Measurements from ENCODE around the gene GPSM1.
"Not testable (repeated sequence)": the region's sequence is repeated elsewhere in the genome, so short reads cannot be mapped to it uniquely, and the experiment has no call there.

GPSM1 gene

GRCh38 chr9:136316896-136317676 lies 10.3 kb upstream of the GPSM1 start:
- TF ChIP-seq CTCF (IDR thresholded peaks at IDR 0.05; ENCODE audit: insufficient read depth, low read length, missing control alignments) = no peak
- ChIA-PET POLR2A (no interaction called here), CTCF (no interaction called here)
- no peak for DNase-seq (ENCODE audit: low read depth, low spot score)
- H3K4me3 ChIP-seq (ENCODE audit: low read depth, low read length) = no peak overlapping the region

- CTCF ChIA-PET = no interaction called here
Measured at GRCh38 chr9:136317695-136318094, 9.6 kb upstream of the GPSM1 start.

GRCh38 chr9:136318111-136318775 lies 9.1 kb upstream of the GPSM1 start:
- no peak for TF ChIP-seq CTCF (IDR thresholded peaks at IDR 0.05; ENCODE audit: insufficient read depth, low read length, missing control alignments)
- no peak overlapping the region for H3K4me3 ChIP-seq (ENCODE audit: low read depth, low read length)
- ChIA-PET POLR2A (no interaction called here), CTCF (no interaction called here)
- no peak for DNase-seq (ENCODE audit: low read depth, low spot score)

More at GRCh38 chr9:136317695-136318094, 9.6 kb upstream of the GPSM1 start:
- POLR2A ChIA-PET = no interaction called here
- H3K4me3 ChIP-seq (ENCODE audit: low read depth, low read length) = no peak overlapping the region
- no peak for TF ChIP-seq CTCF (IDR thresholded peaks at IDR 0.05; ENCODE audit: insufficient read depth, low read length, missing control alignments)
- DNase-seq (ENCODE audit: low read depth, low spot score) = no peak

GRCh38 chr9:136318776-136319241 lies 8.5 kb upstream of the GPSM1 start:
- no peak for DNase-seq (ENCODE audit: low read depth, low spot score)
- POLR2A ChIA-PET = no interaction called here
- CTCF ChIA-PET = interaction anchor here (0.9 kb wide), 1 partner anchor 83 kb away, joined by 3 read pairs; no protein-coding TSS in a partner anchor
- no peak for TF ChIP-seq CTCF (IDR thresholded peaks at IDR 0.05; ENCODE audit: insufficient read depth, low read length, missing control alignments)
- no peak overlapping the region for H3K4me3 ChIP-seq (ENCODE audit: low read depth, low read length)

GRCh38 chr9:136319244-136319643 lies 8.1 kb upstream of the GPSM1 start:
- DNase-seq (ENCODE audit: low read depth, low spot score); H3K4me3 ChIP-seq (ENCODE audit: low read depth, low read length); POLR2A ChIA-PET: not testable (repeated sequence)
- CTCF ChIA-PET = interaction anchor here (0.7 to 1.9 kb wide), 3 partner anchors 8 to 82 kb away, joined by 3 to 6 read pairs (median 3); partner anchors contain the start of gene GPSM1

- CTCF ChIA-PET = interaction anchor here (0.7 to 2.7 kb wide), 4 partner anchors 8 to 44 kb away, joined by 3 to 20 read pairs (median 5); no protein-coding TSS in a partner anchor
- DNase-seq (ENCODE audit: low read depth, low spot score); H3K4me3 ChIP-seq (ENCODE audit: low read depth, low read length); POLR2A ChIA-PET: not testable (repeated sequence)
Measured at GRCh38 chr9:136319955-136320354, 7.4 kb upstream of the GPSM1 start.

- DNase-seq (ENCODE audit: low read depth, low spot score); POLR2A ChIA-PET; H3K4me3 ChIP-seq (ENCODE audit: low read depth, low read length): not testable (repeated sequence)
- CTCF ChIA-PET = interaction anchor here (0.7 to 2.7 kb wide), 4 partner anchors 9 to 43 kb away, joined by 3 to 20 read pairs (median 5); no protein-coding TSS in a partner anchor
Measured at GRCh38 chr9:136320972-136321371, 6.4 kb upstream of the GPSM1 start.
